Activated B cell treated with CpG ODN at 0.5 μM for 24 hours (primary cell): ENCODE data around the gene SLC38A8. TPM values are rescaled to one million over a fixed set of nuclear protein-coding genes. Genes with fewer than 3 reads are reported as not detected.

ENCODE experiments used
- ATAC-seq: fragments of 200-7000 bp; cut with Tn5 transposase; one replicate; pipeline ENCODE4 v1.10.0; 2021; ENCODE audit warnings: low read depth, mild to moderate bottlenecking, moderate library complexity
- CTCF ChIA-PET: fragments of 350-600 bp; sonication (Branson Sonifier 250); formaldehyde crosslinking; loops from one replicate; lab custom pipeline; 2021; ENCODE audit warnings: antibody characterized with exemption; lab: Charles Lee
- POLR2A ChIA-PET: fragments of 350-600 bp; sonication (Branson Sonifier 250); formaldehyde crosslinking; loops from one replicate; lab custom pipeline; 2021; ENCODE audit warnings: antibody characterized with exemption; lab: Charles Lee
- DNase-seq: peaks from one replicate; pipeline ENCODE4 v3.0.0; 2022
- H3K27ac Mint-ChIP-seq: one replicate; pipeline ENCODE4 v1.8.0; 2020; ENCODE audit warnings: mixed read lengths
- H3K27me3 Mint-ChIP-seq: one replicate; pipeline ENCODE4 v1.8.0; 2021; ENCODE audit warnings: mixed read lengths
- H3K36me3 Mint-ChIP-seq: one replicate; pipeline ENCODE4 v1.8.0; 2021; ENCODE audit warnings: low read depth, mixed read lengths
- H3K4me1 Mint-ChIP-seq: one replicate; pipeline ENCODE4 v1.8.0; 2021; ENCODE audit warnings: mixed read lengths
- H3K4me3 Mint-ChIP-seq: one replicate; pipeline ENCODE4 v1.8.0; 2020; ENCODE audit warnings: mild to moderate bottlenecking, mixed read lengths
- H3K9me3 Mint-ChIP-seq: one replicate; pipeline ENCODE4 v1.8.0; 2020; ENCODE audit warnings: mixed read lengths
- intact Hi-C: fragments of 100-400 bp; cut with micrococcal nuclease; formaldehyde crosslinking; loops from one replicate; pipeline ENCODE4 v1.15.1; 2024
- total RNA-seq: library from RNA; stranded (reverse); gene quantifications from 2 replicates; pipeline ENCODE4 v1.2.3, GENCODE V29; 2022
- TF ChIP-seq, protein P1 (sequence below): fragments of 200-600 bp; IDR thresholded peaks from one replicate; pipeline ENCODE4 v1.8.0; 2022; ENCODE audit warnings: antibody characterized with exemption, mild to moderate bottlenecking

Gene SLC38A8
- total RNA-seq, 1 donor from 2014 or later: not detected

DNA sequence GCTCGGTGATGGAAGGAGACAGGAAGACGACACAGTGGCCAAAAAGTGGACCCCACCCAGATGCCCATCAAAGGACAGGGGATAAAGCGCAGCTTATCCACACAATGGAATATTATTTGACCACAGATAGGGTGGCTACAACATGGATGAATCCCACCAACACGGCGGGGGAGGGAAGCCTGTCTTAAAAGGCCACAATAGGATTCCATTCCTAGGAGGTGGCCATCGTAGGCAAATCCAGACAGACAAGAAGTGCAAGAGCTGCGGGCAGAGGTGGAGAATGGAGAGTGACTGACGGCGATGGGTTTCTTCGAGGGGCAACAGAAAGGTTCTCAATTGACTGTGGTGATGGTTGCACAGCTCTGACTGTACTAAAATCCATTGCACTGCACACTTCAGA, 16.0 kb downstream of the SLC38A8 start:
- Mint-ChIP-seq H3K4me3 (no peak overlapping the region), H3K27me3 (peaks cover 30% of the 10 kb centered on the region), H3K9me3 (peaks cover 6% of the 10 kb centered on the region), H3K4me1 (peaks cover 5% of the 10 kb centered on the region), H3K36me3 (no peaks in the 10 kb centered on the region), H3K27ac (no peak overlapping the region)
- TF ChIP-seq, protein P1, sequence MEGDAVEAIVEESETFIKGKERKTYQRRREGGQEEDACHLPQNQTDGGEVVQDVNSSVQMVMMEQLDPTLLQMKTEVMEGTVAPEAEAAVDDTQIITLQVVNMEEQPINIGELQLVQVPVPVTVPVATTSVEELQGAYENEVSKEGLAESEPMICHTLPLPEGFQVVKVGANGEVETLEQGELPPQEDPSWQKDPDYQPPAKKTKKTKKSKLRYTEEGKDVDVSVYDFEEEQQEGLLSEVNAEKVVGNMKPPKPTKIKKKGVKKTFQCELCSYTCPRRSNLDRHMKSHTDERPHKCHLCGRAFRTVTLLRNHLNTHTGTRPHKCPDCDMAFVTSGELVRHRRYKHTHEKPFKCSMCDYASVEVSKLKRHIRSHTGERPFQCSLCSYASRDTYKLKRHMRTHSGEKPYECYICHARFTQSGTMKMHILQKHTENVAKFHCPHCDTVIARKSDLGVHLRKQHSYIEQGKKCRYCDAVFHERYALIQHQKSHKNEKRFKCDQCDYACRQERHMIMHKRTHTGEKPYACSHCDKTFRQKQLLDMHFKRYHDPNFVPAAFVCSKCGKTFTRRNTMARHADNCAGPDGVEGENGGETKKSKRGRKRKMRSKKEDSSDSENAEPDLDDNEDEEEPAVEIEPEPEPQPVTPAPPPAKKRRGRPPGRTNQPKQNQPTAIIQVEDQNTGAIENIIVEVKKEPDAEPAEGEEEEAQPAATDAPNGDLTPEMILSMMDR: no peak
- DNase-seq (no peak), ATAC-seq (no peak)
- intact Hi-C loops: no loop called here
- ChIA-PET CTCF (no interaction called here), POLR2A (no interaction called here)

DNA sequence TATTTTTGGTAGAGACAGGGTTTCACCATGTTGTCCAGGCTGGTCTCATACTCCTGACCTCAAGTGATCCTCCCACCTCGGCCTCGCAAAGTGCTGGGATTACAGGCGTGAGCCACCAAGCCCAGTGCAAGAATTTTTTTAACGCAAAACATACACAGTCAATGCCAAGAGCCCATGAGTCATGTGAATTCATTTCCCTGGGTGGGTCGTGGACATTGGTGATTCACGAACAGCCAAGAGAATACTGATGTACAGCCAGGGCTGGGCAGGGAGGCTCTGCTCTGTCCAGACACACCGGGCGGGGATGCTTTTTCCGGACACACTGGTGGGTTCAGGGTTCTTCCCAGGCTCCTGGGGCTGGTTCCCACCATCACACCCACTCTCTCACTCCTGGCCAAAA, 17.7 kb downstream of the SLC38A8 start:
- Mint-ChIP-seq H3K4me3 (no peak overlapping the region), H3K9me3 (peaks cover 13% of the 10 kb centered on the region), H3K36me3 (no peaks in the 10 kb centered on the region), H3K27ac (no peak overlapping the region), H3K27me3 (peaks cover 22% of the 10 kb centered on the region), H3K4me1 (peaks cover 5% of the 10 kb centered on the region)
- ChIA-PET POLR2A (no interaction called here), CTCF (no interaction called here)
- no peak for DNase-seq
- no peak for ATAC-seq
- TF ChIP-seq, protein P1: no peak
- intact Hi-C loops: no loop called here

DNA sequence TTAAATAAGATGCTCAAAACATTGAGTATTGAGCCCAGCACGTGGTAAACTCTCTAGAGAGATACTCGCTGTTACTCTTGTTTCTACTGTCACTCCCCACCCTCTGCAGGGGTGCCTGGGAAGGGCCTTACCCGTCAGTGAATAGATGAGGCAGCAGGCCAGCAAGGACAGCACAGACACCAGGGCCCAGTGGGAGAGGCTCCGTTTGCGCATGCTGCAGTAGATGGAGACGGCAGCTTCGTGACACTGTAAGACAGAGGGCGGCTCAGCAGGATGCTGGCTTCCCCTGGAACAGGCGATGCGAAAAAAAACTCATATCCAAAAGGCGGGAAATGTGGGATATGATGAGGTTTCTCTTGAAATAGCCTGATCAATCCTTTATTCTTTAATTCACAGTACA, 20.0 kb downstream of the SLC38A8 start:
- TF ChIP-seq, protein P1: no peak
- ChIA-PET POLR2A (no interaction called here), CTCF (no interaction called here)
- peaks cover 17% of the 10 kb centered on the region for H3K9me3 Mint-ChIP-seq
- H3K4me1 Mint-ChIP-seq: no peaks in the 10 kb centered on the region
- ATAC-seq (no peak), DNase-seq (no peak)
- no peak overlapping the region for H3K27ac Mint-ChIP-seq
- intact Hi-C loops: no loop called here
- no peaks in the 10 kb centered on the region for H3K36me3 Mint-ChIP-seq
- peaks cover 8% of the 10 kb centered on the region for H3K27me3 Mint-ChIP-seq
- H3K4me3 Mint-ChIP-seq: no peak overlapping the region

DNA sequence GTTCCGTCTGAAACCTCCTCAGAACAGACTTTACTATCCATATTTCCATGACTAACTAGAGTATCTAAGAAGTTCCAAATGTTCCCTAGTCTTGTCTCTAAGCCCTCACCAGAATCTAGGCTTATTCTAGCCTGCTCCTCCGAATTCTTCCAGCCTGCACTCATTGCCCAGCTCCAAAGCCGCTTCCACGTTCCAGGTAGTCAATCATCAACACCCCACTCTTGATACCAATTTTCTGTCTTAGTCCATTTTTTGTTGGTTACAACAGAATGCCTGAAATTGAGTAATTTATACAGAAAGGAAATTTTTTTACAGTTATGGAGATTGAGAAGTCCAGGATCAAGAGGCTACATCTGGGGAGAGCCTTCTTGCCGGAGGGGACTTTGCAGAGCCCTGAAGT, 21.1 kb downstream of the SLC38A8 start:
- H3K4me1 Mint-ChIP-seq: no peaks in the 10 kb centered on the region
- ChIA-PET CTCF (no interaction called here), POLR2A (no interaction called here)
- H3K9me3 Mint-ChIP-seq: peaks cover 17% of the 10 kb centered on the region
- intact Hi-C loops: no loop called here
- ATAC-seq (no peak), DNase-seq (no peak)
- H3K4me3 Mint-ChIP-seq: no peak overlapping the region
- no peak overlapping the region for H3K27ac Mint-ChIP-seq
- TF ChIP-seq, protein P1: no peak
- H3K36me3 Mint-ChIP-seq: no peaks in the 10 kb centered on the region
- peaks cover 2% of the 10 kb centered on the region for H3K27me3 Mint-ChIP-seq

- Mint-ChIP-seq H3K36me3 (no peaks in the 10 kb centered on the region), H3K9me3 (peaks cover 17% of the 10 kb centered on the region), H3K27me3 (no peaks in the 10 kb centered on the region), H3K4me3 (no peak overlapping the region), H3K4me1 (no peaks in the 10 kb centered on the region), H3K27ac (no peak overlapping the region)
- TF ChIP-seq, protein P1: no peak
- POLR2A ChIA-PET: no interaction called here
- DNase-seq: no peak
- ATAC-seq: no peak
- CTCF ChIA-PET: no interaction called here
- intact Hi-C loops: no loop called here
Observed at GRCh38 chr16:84020353-84020752, 22.2 kb downstream of the SLC38A8 start.
